Left kidney (tissue), 2 donors: ENCODE measurements around the gene FAM193B. TPM values are rescaled to one million over a fixed set of nuclear protein-coding genes. Genes with fewer than 3 reads are reported as not detected.

ENCODE experiments used
- DNase-seq: peaks from one replicate; pipeline ENCODE4 v3.0.0-alpha.2; 2013
- polyA plus RNA-seq: library from polyadenylated mRNA; unstranded; fragments of 120-200 nt; gene quantifications from one replicate; pipeline ENCODE4 v1.2.1, GENCODE V29; 2013; ENCODE audit not compliant: insufficient read length

FAM193B gene
- polyA plus RNA-seq, 1 donor = 93.8 TPM

- DNase-seq = peak; percentile 97
Measured at GRCh38 chr5:177516601-177517568, 37.5 kb downstream of the FAM193B start, which contains the start of gene DDX41. Gene DDX41 (minus strand): TSS chr5:177516961. CDS start chr5:177516945, 16 bp downstream.

- no peak for DNase-seq
Measured at GRCh38 chr5:177515580-177515979, 38.8 kb downstream of the FAM193B start.

- no peak for DNase-seq
Measured at GRCh38 chr5:177514541-177514940, 39.8 kb downstream of the FAM193B start.

GRCh38 chr5:177513500-177513899, 40.9 kb downstream of the FAM193B start:
- no peak for DNase-seq

- DNase-seq = no peak
Measured at GRCh38 chr5:177512736-177513380, 41.5 kb downstream of the FAM193B start.

GRCh38 chr5:177511796-177512675, 42.3 kb downstream of the FAM193B start:
- DNase-seq = no peak

- DNase-seq = no peak
Measured at GRCh38 chr5:177511181-177511580, 43.2 kb downstream of the FAM193B start.

GRCh38 chr5:177510567-177511053, 43.8 kb downstream of the FAM193B start:
- DNase-seq = no peak

- no peak for DNase-seq
Measured at GRCh38 chr5:177509991-177510566, 44.3 kb downstream of the FAM193B start.

GRCh38 chr5:177509381-177509951, 44.9 kb downstream of the FAM193B start, which contains the start of gene DOK3:
Gene DOK3 (minus strand): TSS chr5:177509826. CDS start chr5:177509540, 286 bp downstream.
- DNase-seq = no peak

- DNase-seq = no peak
Measured at GRCh38 chr5:177508837-177509236, 45.5 kb downstream of the FAM193B start.

GRCh38 chr5:177508221-177508611, 46.1 kb downstream of the FAM193B start:
- no peak for DNase-seq

GRCh38 chr5:177507596-177508220, 46.7 kb downstream of the FAM193B start:
- no peak for DNase-seq

GRCh38 chr5:177507165-177507564, 47.2 kb downstream of the FAM193B start:
- DNase-seq = no peak

GRCh38 chr5:177505075-177505474, 49.3 kb downstream of the FAM193B start:
- DNase-seq = no peak

GRCh38 chr5:177504086-177505056, 50.0 kb downstream of the FAM193B start:
- no peak for DNase-seq

- DNase-seq = no peak
Measured at GRCh38 chr5:177503351-177504085, 50.8 kb downstream of the FAM193B start.

- no peak for DNase-seq
Measured at GRCh38 chr5:177502886-177503285, 51.5 kb downstream of the FAM193B start.
